Activated CD4-positive, CD25-positive, alpha-beta regulatory T cell treated with anti-CD3 and anti-CD28 coated beads, Interleukin-2, amount 50 U/mL, for 16 hours (primary cell): ENCODE results near the gene C16orf78.

Source experiments
- DNase-seq: peaks from one replicate; pipeline ENCODE4 v3.0.0-alpha.2; 2020; ENCODE audit warnings: low read depth, low spot score

C16orf78 gene

GRCh38 chr16:49382916-49383315 lies 9.3 kb downstream of the C16orf78 start:
- no peak for DNase-seq

GRCh38 chr16:49395021-49395420 lies 21.4 kb downstream of the C16orf78 start:
- DNase-seq = no peak

- no peak for DNase-seq
Observed at GRCh38 chr16:49396206-49396720, 22.7 kb downstream of the C16orf78 start.

GRCh38 chr16:49398761-49399160 lies 25.2 kb downstream of the C16orf78 start:
- no peak for DNase-seq

GRCh38 chr16:49399594-49400364 lies 26.2 kb downstream of the C16orf78 start:
- DNase-seq = no peak

GRCh38 chr16:49400611-49401010 lies 27.0 kb downstream of the C16orf78 start:
- DNase-seq = no peak

- no peak for DNase-seq
Observed at GRCh38 chr16:49405123-49405522, 31.5 kb downstream of the C16orf78 start.

GRCh38 chr16:49405530-49405929 lies 31.9 kb downstream of the C16orf78 start:
- DNase-seq = no peak

- DNase-seq = peak; percentile 2
Observed at GRCh38 chr16:49407873-49408550, 34.4 kb downstream of the C16orf78 start.

- no peak for DNase-seq
Observed at GRCh38 chr16:49409121-49409520, 35.5 kb downstream of the C16orf78 start.

- DNase-seq = no peak
Observed at GRCh38 chr16:49410226-49410625, 36.6 kb downstream of the C16orf78 start.

- no peak for DNase-seq
Observed at GRCh38 chr16:49411121-49411970, 37.7 kb downstream of the C16orf78 start.

GRCh38 chr16:49414671-49415070 lies 41.1 kb downstream of the C16orf78 start:
- no peak for DNase-seq

GRCh38 chr16:49415083-49415482 lies 41.5 kb downstream of the C16orf78 start:
- no peak for DNase-seq

- no peak for DNase-seq
Observed at GRCh38 chr16:49416001-49416675, 42.5 kb downstream of the C16orf78 start.

GRCh38 chr16:49417354-49417753 lies 43.8 kb downstream of the C16orf78 start:
- DNase-seq = no peak

- no peak for DNase-seq
Observed at GRCh38 chr16:49419006-49419405, 45.4 kb downstream of the C16orf78 start.

GRCh38 chr16:49419862-49420261 lies 46.3 kb downstream of the C16orf78 start:
- DNase-seq = no peak

GRCh38 chr16:49422896-49423295 lies 49.3 kb downstream of the C16orf78 start:
- no peak for DNase-seq

- DNase-seq = no peak
Observed at GRCh38 chr16:49424961-49425360, 51.4 kb downstream of the C16orf78 start.

- DNase-seq = no peak
Observed at GRCh38 chr16:49427771-49428170, 54.2 kb downstream of the C16orf78 start.
